GM19043 (cell line): ENCODE data around the gene SPRYD7.
"Not testable (repeated sequence)": the region's sequence is repeated elsewhere in the genome, so short reads cannot be mapped to it uniquely, and the experiment has no call there.

Experiments used
- ATAC-seq: cut with Tn5 transposase; IDR thresholded peaks from one replicate; pipeline ENCODE4 v1.9.1; 2021; ENCODE audit warnings: low read depth; ENCODE audit not compliant: unreplicated experiment

Gene SPRYD7, protein sequence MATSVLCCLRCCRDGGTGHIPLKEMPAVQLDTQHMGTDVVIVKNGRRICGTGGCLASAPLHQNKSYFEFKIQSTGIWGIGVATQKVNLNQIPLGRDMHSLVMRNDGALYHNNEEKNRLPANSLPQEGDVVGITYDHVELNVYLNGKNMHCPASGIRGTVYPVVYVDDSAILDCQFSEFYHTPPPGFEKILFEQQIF

DNA sequence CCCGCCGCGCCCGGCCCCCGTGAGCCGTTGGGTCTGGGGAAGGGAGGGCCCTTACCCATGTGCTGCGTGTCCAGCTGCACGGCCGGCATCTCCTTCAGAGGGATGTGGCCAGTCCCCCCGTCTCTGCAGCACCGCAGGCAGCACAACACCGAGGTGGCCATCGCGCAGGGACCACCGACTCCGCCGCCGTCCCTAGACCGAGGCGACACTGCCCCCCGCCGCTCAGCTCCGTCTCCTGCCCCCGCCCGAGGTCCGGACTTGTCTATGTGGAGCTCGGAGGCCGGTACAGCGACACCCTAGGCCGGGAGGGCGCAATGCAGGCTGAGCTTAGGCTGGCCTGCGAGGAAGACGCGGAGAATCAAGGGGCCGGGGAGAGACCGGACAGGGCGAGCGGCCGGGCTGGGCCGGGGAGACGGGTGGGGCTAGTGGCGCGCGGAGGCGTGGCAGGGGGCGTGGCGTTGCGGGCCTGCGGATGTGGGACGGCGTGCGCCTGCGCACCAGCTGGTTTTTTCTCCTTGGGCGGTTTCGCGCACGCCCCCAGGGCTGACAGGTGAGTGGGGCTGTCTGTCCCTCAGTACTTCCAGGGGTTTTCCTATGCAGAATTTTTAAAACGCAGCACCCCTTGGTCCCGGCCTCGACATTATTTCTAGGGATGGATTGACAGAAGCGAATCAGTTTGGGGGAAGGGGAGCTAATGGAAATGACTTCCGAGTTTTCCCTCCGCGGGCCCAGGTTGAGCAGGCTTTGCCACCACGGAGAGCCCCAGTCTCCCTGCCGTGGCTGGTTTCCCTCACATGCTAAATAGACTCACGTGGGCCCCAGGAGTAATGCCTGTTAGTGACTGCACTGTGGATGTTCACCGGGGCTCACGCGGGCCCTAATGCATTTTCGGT is at the start of gene SPRYD7:
TSS of gene SPRYD7 (minus strand) at position 266 of the 893 bp plus-strand sequence. CDS start at position 161, 105 bp downstream.
- peak; percentile 99 for ATAC-seq

DNA sequence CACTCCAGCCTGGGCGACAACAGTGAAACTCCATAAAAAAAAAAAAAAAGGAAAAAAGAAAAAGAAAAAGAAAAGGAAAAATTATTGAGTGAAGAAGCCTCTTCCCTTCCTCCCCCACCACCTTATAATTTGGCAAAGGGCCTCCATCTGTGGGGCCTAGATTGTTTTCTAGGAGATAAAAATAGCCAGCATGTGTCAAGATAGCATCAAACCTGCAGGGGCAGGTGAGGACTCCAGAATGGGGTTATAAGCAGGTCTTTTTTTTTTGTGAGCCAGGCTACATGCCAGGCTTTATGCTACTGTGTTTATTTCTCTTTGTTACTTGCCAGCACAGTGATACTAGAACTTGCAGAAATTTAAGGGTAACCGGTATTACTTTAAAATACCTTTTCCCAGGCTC is 49.0 kb upstream of the SPRYD7 start:
- ATAC-seq: no peak

DNA sequence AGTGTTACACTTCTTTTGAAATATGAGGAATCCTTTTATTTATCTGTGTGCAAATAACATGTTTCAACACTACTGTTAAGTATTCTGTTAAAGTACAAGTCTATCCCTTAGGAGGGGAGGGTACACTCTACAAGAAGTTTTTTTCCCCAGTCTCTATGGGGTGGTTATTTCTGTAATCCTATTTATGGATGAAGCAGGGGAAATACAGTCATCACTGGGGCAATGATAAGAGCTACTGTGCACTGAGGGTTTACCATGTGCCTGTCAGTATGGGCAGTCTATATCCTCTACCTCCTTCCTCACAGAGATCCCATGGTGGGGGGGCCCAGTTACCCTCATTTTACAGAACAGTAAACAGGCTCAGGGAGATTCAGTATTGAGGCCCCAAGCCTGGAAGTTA is 44.1 kb upstream of the SPRYD7 start:
- ATAC-seq: no peak

DNA sequence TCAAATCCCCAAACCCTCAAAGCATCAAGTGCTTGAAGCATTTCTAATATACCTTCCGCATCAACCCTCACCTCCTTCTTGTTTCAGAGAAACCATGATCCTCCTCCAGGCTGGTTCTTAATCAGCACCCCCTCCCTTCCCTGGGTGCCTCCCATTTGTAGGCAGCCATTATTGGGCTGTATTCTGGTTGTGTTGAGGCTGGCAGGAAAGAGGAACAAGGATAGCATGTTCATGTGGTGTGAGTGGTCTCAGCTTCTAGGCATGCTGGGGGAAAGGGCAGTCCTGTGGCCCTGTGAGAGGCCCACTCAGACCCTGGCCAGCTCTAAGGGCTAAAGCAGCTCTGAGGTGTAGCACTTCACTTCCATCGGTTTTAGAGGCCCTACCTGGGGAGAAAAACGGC is 41.9 kb upstream of the SPRYD7 start:
- ATAC-seq: no peak

DNA sequence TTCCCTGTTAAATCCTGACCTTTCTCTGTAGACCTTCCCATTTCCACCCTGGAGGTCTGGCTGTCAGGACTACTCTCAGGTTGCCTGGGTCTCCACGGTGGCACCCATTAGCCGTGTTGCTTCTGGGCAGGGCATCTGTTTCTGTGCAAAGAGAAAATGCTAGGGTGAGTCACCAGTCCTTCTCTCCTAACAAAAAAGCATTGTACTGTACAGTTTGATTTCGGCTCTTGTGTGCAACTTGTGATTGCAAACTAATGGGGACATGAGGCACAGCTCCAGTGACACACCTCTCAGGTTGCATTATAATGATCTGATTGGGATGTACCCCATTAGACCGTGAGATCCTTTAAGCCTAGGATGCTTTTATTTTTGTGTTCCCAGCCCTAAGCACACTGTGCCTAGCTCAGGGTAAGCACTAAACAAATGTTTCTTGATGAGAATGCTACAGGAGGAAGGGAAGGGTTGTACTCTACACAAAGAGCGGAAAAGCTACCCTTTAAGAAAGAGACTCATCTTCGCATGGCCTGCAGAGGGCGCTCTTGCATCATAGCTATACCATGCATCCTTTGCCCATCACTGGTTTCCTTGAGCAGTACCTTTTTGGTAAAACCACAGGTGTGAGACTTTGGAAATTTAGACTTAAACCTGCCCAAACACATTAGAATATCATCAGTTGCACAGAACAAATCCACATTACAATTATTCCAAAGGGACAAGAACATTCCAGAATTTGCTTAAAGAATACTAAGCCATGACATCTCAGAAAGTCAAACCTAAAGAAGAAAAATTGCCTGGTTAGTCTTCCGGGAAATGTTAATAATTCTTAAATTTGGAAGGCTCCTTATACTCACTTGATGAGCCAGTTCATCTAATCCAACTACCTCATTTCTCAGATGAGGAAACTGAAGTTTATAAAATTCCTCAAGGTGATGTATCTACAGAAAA is 40.4 kb upstream of the SPRYD7 start:
- ATAC-seq: peak; percentile 72

DNA sequence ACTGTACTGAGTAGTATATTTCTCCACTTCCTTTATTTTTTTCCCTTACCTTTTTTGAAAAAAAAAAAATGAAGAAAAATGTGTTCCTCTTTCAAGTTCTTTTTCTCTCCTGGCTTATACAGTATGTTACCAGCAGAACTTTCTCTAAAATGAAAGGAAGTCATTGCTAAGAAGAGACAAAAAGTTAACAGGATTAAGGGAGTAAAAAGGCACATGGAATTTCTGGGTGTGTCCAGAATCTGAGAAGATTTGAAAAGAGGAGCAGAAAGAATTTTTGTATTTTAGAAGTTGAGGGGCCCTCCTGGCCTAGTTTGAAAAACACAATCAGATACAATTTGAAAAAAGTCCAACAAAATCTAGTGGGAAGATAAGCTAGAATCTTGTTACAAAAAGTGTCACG is 39.7 kb upstream of the SPRYD7 start:
- no peak for ATAC-seq

DNA sequence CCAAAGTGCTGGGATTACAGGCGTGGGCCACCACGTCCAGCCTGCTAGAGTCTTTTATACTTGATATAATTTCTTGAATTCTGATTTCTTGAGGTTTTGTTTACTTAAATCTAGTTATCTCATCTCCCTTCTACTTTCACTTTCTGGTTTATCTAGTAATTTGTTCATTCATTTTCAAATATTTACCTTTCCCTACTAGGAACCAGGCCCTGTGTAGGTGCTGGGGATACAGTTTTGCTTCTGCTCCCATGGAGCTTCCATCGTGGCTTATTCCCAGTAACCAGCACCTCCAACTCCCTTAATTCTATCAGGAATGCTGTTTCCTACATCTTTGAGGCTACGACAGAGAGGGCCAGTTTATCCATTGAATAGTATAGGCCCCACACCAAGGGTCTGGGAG is 36.6 kb upstream of the SPRYD7 start:
- ATAC-seq: no peak

DNA sequence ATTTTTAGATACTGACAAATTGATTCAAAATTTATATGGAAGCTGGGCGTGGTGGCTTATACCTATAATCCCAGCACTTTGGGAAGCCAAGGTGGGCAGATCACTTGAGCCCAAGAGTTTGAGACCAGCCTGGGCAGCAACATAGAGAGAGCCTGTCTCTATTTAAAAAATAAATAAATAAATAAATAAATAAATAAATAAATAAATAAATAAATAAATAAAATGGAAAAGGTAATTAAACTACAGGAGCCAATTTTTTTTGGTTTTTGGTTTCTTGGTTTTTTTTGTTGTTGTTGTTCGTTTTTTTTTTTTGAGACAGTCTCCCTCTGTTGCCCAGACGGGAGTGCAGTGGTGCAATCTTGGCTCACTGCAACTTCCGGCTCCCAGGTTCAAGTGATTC is 31.3 kb upstream of the SPRYD7 start:
- ATAC-seq: no peak

DNA sequence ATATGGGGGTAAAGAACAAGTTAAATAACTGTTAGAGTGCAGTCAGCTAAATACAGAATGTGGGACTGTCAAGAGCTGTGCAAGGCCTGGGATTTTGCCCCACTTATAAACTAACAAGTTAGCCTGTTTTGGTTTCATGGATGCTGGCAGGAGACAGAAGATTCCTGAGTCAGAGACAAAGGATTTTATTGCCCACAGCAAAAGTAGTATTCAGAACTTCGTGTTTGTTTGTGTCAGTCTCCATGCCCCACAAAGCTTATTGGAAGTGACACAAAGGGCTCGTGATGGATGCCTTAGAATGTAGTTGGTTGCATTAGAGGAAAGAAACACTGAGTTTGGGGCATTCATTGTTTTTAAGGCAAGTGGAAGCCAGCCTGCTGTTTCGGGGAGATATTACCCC is 22.2 kb upstream of the SPRYD7 start:
- ATAC-seq: no peak

DNA sequence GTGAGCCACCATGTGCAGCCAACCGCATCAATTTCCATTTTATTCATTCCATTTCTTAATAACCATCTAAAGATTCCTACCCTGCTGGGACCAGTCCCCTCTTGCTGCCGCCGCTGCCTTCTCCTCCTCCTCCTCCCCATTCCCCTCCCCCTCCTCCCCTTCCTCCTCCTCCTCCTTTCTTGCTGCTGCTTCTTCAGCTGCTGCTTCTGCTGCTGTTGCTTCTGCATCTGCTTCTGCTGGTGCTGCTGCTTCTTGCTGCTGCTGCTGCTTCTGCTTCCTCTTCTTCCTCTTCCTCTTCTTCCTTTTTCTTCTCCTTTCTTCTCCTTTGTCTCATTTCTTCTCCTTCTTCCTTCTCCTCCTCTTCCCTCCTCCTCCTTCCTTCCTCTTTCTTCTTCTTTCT is 20.0 kb upstream of the SPRYD7 start:
- no peak for ATAC-seq

DNA sequence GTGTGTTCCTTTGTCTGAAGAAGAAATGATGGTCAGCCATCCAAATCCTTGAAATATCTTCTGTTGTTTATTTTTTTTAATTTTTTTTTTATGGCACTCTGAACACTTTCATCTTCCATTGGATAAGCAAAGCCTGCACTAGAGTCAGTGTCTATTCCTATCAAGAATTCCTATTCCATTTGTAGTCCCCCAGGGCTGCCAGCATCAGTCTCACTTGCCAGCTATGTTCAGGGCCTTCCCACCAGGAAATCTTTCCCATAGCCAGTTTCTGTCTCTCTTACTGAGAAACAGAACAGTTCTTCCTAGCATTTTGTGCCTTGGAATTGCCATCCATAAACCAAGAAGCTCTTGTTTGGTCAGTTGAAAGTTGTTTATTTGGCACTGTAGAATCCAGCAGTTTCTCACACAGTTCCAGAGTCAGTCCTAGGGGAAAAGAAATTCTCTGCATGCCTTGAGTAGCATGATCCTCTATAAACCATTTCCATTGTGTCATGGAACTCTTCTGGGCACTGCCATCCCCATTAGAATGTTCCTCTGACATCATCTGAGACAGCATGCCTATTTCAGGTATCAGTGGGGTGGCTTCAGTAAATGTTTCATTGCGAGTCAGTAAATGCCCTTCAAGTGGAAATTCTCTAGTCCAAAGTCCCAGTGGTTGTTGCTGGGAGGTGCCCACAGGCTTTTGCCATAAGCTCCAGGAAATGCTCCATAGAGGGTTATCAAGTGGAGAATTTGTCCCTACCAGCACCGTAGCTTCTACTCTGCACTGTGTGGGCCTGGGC is 18.7 kb upstream of the SPRYD7 start:
- ATAC-seq: no peak

DNA sequence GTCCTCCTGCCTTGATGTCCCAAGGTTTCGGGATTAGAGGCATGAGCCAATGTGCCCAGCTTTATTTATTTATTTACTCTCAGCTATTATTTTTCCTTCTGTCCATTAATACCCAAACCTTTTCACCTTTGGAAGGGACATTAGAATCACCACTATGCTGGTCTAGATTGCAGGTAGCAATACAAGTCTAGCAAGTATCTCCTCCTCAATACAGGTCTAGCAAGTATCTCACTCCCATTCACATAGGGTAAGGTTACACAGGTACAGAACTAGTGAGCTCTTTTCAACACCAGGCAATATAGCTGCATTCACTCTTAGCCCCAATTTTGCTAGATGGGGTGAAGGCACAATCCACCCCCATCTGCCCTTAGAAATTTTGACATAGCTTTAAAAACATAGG is 17.4 kb upstream of the SPRYD7 start:
- ATAC-seq: no peak

DNA sequence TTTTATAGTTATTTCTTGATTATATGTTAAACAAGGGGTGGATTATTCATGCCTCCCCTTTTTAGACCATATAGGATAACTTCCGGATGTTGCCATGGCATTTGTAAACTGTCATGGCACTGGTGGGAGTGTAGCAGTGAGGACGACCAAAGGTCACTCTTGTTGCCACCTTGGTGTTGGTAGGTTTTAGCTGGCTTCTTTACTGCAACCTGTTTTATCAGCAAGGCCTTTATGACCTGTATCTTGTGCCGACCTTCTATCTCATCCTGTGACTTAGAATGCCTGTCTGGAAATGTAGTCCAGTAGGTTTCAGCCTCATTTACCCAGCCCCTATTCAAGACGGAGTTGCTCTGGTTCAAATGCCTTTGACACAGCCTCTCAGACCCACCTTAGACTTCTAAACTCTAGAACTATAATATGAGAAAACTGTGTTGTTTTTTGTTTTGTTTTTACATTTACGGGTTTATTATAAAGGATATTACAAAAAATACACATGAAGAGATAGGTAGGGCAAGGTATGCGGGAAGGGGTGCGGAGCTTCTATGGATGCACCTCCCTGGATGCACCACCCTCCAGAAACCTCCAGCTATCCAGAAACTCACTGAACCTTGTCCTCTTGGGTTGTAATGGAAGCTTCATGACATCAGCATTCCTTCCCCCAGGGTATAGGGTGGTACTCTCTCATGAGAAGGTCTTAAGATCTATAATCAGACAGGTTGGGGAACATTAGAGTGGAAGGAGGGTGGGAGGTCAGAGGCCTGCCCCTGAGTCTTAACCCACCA is 15.8 kb upstream of the SPRYD7 start:
- ATAC-seq: no peak

DNA sequence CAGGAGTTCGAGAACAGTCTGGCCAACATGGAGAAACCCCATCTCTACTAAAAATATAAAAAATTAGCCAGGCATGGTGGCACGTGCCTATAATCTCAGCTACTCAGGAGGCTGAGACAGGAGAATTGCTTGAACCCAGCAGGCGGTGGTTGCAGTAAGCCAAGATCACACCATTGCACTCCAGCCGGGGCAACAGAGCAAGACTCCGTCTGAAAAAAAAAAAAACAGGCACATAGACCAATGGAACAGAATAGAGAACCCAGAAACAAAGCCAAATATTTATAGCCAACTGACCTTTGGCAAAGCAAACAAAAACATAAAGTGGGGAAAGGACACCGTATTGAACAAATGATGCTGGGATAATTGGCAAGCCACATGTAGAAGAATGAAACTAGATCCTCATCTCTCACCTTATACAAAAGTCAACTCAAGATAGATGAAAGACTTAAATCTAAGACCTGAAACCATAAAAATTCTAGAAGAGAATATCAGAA is 12.7 kb upstream of the SPRYD7 start:
- ATAC-seq: not testable (repeated sequence)

DNA sequence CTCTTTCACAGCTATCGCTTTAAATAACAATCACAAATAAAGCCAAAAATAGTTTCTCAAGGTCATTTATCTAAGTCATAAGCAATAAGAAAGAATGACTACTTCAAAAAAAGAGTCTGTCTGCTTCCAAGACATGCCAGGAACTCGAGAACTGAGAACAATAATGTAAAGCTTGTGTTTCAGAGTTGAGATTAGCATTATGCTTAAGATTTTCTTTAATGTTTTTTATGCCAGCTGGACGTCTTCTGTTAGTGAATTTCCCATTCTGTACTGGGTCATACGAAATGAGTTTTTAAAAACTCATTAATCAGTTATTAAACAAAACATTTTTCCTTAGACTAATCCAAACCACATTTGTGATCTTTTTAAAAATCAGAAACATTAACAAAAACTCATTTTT is 3.2 kb upstream of the SPRYD7 start:
- no peak for ATAC-seq

DNA sequence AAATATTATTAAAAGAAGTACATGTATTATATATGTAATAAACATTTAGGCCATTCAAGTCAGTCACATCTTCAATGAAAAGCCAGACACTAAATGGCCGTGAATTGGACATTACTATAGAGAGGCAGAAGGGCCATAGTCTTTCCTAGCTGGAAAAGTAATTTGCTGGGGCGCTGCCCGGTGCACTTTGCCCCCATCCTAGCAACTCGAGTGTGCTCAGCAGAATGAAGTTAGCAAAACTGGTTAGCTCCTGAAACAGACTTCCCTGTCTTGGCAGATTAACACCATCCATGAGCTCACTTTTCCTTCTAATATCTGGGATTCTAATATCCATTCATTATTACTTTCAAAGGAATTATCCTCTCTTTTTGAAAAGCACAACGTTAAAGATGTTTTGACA is 2.8 kb upstream of the SPRYD7 start:
- no peak for ATAC-seq

DNA sequence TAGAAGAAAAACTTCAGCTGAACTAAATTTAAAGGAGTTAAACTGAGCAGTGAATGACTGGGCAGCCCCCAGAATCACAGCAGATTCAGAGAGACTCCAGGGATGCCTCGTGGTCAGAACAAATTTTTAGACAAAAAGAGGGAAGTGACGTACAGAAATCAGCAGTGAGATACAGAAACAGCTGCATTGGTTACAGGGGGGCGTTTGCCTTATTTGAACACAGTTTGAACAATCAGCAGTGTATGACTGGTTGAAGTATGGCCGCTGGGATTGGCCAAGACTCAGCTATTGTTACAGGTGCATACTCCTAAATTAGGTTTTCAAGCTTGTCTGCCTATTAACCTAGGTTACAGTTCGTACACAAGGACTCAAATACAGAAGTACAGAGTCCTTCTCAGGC is 2.2 kb upstream of the SPRYD7 start:
- no peak for ATAC-seq

DNA sequence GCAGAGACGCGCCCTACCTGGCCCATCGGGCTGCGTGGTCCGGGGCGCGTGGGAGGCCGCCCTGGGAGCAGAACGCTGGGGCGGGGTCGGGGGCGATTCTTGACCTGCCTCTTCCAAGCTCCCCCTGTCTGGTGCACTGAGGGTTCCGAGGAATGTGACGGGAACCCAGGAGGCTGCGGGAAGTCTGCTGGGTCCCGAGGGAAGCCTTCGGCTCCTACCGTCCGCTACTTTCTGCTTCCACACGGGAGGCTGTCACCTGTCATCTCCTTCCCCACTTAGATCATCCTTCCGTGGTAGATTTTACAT is 781 bp upstream of the SPRYD7 start:
- no peak for ATAC-seq
